Jurkat, Clone E6-1 (cell line): ENCODE results near the gene ZNF292.
A peak's percentile ranks its signal among the peaks of the same experiment; 100 is the strongest.
"Not testable (repeated sequence)": the region's sequence is repeated elsewhere in the genome, so short reads cannot be mapped to it uniquely, and the experiment has no call there.

Source experiments
- DNase-seq: peaks from one replicate; pipeline ENCODE4 v3.0.0-alpha.2; 2011; ENCODE audit warnings: low read depth, low spot score
- H3K4me3 ChIP-seq: 2 replicates; pipeline ENCODE4 v1.5.1; 2011; ENCODE audit warnings: mild to moderate bottlenecking, low read length, control low read depth, moderate library complexity

The ZNF292 gene

DNA sequence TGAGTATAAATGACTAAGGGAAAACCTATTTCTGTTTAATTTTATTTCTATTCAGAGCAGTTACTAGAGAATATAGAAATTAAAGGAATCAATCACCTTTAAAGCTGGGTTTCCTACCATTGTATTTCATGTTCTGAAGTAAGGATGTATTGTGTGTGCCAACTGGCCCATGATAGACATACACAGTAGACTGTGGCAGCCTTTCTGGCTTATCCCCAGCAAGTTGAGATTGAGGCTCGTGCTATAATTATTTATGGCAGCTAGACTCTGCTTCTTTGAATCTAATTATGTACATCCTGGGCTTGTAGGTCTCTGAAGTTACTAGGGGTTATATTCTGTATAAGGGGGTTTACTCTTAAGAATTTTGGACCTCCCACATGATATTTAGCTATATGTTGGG is 44.4 kb downstream of the ZNF292 start:
- DNase-seq = no peak
- H3K4me3 ChIP-seq = no peak overlapping the region

DNA sequence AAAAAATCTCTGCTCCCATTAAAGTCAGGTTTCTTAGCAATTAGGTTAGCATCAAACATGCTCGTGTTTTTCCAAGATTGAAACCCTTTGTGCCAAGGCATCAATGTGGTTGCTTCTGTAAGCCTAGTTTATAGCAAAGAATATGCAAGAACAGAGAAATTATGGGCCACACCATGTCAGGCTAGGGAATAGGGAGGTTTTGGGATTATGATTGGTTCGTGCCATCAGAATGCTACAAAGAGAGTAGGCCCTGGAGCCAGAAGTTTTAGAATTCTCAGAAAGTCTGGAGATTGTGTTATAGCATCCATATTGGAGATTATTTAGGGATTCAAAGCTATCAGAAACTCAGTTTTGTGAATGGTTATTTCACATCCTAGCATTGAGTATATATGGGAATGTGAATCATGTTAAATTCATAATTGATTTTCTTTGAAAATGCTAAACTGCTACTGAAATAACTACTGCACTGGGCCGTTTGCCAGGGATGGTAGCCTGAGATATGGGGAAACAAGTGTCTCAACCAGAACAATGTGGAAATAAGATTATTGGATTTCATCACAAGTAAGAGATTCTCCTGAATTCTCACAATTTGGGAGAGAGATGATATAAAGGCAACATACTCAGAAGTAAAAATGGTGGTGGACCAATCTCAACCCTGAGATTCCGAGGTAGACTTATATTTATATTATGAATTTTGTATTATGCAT is 45.3 kb downstream of the ZNF292 start:
- H3K4me3 ChIP-seq = no peak overlapping the region
- DNase-seq = no peak

DNA sequence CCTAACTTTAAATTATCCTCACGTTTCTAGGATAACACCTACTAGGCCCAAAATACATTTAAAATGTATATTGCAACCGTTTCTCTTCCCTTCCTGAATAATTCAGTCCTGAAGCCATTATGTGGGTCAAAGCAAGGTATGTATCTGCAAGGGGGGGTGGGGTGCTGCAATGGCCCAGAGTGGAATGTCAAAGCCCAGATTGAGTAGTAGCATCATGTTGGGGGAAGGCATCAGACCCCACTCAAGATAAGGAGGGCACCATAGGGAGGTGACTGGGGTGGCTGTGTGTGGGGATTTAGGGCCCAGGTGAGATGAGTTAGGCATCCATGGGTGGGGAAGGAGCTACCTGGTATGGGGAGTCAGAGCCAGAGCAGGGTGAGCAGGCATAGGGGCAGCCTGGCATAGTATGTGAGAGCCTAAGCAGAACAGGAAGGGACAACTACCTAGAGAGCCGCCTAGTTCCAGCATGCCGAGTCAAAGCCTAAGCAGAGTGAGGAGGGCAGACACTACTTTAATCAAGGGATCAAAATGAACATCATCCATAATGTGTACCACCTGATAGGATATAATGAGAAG is 48.2 kb downstream of the ZNF292 start:
- no peak overlapping the region for H3K4me3 ChIP-seq
- DNase-seq = no peak

DNA sequence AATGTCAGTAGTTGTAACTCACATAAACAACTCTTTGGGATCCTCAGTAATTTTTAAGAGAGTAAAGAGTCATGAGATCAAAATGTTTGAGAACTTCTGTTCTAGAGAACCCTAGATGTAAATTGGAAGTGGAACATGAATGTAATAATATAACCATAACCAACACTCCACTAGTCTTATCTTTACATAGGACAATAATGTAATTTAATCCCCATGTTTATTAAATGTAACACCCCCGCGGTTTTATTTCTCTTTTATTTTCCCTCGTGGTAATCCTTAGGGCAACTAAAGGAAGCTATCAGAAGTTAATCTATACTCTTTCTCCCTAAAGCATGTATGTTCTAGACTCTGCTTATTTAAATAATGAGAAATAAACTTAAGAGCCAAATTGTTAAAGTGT is 54.4 kb downstream of the ZNF292 start:
- no peak overlapping the region for H3K4me3 ChIP-seq
- no peak for DNase-seq

DNA sequence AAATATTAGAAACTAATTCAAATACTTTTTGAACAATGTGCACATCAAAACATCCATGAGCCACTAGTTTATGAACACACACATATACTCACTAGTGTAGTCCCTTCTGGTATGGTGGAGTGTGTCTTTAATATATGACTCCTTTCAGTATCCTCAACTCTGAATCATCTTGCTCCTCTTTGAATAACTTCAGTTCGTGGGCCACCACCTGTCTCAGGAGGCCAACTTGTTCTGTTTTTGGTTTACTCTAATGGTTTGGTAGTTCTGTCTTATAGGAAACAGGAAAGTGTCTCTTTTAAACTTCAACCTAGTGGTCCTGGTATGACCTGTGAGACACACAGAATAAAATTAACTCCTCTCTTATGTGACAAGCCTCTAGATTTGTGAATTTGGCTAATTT is 55.6 kb downstream of the ZNF292 start:
- no peak overlapping the region for H3K4me3 ChIP-seq
- DNase-seq = peak; percentile 6

DNA sequence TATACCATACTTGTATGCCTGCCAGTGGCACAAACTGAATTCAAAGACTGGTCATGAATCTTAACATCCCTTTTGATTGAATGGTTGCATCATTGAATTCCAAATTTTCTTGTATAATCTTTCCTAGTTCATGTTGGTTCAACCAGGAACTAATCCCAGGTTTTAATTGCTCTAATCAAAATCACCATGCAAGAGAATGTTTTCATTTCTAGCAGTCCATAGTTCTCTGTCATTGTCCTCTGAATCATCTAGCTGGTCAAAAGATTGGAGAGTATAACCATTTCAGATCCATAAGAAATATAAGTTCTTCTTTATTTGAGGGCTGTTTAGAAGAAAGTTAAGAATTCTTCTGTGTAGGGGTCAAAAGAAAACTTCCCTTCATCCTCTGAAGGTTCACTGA is 57.2 kb downstream of the ZNF292 start:
- no peak overlapping the region for H3K4me3 ChIP-seq
- DNase-seq = no peak

DNA sequence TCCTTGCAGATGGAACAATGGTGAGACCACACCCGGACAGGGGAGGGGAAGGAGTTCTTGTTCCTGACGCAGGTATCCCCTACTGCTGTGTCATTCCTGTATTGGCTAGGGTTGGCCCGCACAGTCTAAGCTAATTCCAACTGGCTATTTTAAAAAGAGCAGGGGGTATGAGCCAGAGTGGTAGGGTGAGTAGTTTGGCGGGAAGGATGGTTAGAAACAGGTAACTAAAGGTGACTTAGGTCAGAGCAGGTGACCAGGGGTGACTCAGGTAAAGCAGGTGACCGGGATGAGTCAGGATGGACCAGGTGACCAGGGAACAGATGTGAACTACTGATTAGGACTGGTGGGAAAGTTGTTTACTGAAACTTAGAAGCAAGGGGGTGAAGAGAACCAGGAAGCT is 58.0 kb downstream of the ZNF292 start:
- no peak overlapping the region for H3K4me3 ChIP-seq
- no peak for DNase-seq

DNA sequence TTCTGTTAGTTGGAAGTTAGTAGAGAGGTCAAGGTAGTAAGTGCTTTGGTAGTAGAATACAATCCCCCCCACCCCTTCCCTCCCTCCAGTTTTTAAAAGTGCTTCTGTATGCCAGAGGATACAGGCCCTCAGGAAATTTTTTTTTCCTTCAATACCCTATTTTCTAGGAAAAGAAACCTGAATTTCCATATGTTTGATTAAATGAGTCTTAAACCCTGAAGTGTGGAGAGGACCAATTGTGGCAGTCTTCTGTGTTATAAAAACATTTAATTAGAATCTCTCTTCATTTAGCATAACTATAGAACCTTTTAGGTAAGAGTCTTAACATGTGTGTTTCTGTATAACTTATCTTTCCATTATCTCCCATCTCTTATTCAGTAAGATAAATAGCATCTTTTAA is 59.5 kb downstream of the ZNF292 start:
- no peak for DNase-seq
- no peak overlapping the region for H3K4me3 ChIP-seq

DNA sequence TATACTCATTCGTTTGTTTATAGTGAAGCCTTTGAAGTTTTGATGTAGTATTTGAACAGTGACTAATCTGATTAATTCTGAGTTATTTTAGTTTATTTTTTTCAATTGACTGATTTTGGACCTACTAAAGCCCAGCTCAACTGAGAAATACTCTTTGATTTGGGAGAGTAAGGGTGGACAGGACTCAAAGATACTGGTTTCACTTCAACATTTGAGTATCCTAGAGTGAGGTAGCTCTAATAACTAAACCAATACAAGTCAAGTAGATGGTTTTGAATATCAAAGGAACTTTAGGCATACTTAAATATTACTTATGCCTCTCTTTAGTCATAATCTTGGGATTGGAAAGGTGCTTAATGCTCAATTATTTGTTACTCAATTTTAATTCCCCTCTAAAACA is 65.6 kb downstream of the ZNF292 start:
- DNase-seq = no peak
- H3K4me3 ChIP-seq = no peak overlapping the region

DNA sequence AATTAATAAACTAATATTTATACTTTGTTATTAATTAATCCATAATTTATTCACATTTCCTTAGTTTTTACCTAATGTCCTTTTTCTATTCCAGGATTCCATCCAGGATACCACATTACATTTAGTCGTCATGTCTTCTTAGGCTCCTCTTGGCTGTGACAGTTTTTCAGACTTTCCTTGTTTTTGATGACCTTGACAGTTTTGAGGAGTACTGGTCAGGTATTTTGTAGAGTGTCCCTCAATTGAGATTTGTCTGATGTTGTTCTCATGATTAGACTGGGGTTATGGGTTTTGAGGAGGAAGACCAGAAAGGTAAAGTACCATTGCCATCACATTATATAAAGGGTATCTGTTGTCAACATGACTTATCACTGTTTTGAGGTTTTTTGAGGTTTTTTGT is 67.3 kb downstream of the ZNF292 start:
- DNase-seq = no peak
- no peak overlapping the region for H3K4me3 ChIP-seq

DNA sequence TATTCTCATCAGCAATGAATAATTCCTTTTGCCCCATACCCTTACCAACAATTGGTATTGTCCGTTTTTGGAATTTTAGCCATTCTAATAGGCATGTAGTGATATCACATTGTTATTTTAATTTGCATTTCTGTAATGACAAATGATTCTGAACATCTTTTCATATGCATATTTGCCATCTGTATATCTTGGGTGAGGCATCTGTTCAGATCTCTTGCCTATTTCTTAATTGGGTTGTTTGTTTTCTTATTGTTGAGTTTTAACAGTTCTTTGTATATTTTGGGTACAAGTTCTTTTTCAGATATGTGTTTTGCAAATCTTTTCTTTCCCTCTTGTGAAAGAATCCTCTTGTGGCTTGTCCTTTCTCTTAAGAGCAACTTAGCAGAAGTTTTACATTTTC is 69.6 kb downstream of the ZNF292 start:
- DNase-seq = no peak
- no peak overlapping the region for H3K4me3 ChIP-seq

DNA sequence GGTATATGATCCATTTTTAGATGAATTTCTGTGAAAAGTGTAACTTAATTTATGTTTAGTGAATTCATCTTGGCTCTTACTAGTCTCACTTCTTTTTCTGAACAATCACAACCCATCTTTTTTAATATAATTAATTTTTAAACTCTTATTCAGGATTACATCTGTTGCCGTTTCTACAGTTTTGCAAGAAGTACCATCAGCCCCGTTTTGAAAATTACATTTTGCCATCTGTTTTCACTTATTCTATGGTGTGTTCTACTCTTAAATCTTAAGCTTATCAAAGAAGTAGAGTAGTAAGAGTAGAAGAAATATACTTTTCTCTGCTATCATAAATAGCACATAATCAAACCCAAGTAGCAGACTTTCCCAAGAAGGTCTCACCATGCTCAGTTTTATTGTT is 70.1 kb downstream of the ZNF292 start:
- no peak for DNase-seq
- H3K4me3 ChIP-seq = no peak overlapping the region

DNA sequence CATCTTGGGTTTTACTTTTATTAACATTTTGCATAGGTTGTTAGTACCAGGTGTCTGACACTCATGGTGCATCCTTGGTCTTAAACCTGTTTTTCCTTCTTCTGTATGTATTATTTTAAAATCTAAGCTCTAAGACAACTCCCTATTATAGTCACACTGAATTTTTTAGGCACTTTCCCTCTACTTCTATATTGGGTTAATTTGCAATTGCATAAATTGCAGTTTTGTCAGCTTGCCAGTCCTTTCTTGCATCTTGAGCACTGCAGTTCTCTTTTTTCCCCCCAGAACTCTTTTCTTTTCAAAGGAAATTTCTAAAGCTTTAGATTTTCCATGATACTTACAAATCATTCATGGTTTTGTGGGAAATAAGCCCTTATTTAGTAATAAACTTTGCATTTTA is 70.6 kb downstream of the ZNF292 start:
- no peak for DNase-seq

DNA sequence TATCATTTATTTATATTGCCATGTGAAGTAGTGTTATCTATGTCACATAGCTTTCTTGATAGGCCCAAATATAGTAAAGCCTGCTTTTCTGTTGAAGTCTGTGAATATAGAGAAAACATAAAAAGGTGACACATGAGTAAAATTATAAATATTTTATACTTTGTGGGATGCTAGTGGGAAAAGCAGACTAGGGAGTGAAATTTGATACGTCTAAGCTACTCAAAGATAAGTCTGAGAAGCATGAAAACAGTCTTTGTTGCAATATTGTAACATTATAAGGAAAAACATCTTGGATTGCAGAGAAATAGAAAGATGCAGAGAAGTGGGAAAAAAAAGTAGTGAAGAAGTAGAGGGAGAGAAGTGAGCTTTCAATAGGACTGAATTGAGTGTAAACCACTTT is 75.4 kb downstream of the ZNF292 start:
- no peak for DNase-seq
- no peak overlapping the region for H3K4me3 ChIP-seq

More for the DNA sequence above, 70.6 kb downstream of the ZNF292 start:
- H3K4me3 ChIP-seq = no peak overlapping the region

DNA sequence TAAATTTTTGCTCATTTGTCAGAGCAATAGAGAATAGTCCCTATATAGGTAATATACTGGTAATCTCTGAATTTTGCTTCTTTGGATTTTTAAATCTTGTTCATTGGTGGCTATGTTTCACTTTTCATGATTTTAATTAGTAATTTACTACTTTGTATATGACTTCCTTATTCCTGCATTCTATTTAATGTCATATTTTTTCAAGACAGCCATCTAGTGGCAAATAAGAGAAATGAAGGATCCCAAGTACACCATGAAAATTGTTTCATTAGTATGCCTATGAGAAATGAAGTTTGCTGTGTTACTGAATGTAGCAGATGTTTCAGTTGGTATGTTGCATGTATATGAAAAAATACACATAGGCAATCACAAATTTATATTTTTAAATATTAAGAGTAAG is 82.4 kb downstream of the ZNF292 start:
- DNase-seq = peak; percentile 18

DNA sequence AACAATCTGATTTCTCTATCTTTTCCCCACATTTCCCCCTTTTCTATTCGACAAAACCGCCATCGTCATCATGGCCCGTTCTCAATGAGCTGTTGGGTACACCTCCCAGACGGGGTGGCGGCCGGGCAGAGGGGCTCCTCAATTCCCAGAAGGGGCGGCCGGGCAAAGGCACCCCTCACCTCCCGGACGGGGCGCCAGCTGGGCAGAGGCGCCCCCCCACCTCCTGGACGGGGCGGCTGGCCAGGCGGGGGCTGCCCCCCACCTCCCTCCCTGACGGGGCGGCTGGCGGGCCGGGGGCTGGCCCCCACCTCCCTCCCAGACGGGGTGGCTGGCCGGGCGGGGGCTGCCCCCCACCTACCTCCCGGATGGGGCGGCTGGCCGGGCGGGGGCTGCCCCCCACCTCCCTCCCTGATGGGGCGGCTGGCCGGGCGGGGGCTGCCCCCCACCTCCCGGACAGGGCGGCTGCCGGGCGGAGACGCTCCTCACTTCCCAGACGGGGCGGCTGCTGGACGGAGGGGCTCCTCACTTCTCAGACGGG is 83.8 kb downstream of the ZNF292 start:
- H3K4me3 ChIP-seq, DNase-seq: not testable (repeated sequence)

More for the DNA sequence above, 82.4 kb downstream of the ZNF292 start:
- no peak overlapping the region for H3K4me3 ChIP-seq

DNA sequence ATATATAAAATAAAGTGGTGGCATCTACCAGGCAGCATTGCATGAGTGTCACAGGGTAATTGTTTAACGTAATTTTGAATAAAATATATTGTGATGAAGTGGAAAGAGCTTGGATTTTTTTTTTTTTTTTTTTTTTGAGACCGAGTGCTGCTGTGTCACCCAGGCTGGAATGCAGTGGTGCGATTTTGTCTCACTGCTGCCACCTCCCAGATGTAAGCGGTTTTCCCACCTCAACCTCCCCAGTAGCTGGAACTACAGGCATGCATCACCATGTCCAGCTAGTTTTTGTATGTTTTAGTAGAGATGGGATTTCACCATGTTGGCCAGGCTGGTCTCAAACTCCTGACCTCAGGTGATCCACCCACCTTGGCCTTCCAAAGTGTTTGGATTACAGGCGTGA is 85.9 kb downstream of the ZNF292 start:
- DNase-seq = no peak
- H3K4me3 ChIP-seq = no peak overlapping the region

DNA sequence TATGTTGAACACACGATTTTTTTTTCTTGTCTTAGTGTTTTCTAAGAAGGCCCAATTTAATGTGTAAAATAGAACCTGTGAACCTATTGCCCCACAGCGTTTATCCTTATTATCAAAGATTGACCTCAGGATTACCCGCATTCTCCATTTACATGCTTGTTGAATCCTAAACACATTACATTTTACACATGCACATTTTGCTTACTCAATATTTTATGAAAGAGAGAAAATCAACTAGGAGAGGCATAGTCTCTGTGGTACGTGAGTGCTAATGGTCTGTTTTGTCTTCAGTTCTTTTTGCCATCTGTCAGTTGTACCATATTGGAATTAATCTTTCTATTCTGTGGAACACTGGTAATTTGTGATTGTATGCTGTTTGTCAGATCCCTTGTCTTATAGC is 86.9 kb downstream of the ZNF292 start:
- no peak for DNase-seq
- no peak overlapping the region for H3K4me3 ChIP-seq

DNA sequence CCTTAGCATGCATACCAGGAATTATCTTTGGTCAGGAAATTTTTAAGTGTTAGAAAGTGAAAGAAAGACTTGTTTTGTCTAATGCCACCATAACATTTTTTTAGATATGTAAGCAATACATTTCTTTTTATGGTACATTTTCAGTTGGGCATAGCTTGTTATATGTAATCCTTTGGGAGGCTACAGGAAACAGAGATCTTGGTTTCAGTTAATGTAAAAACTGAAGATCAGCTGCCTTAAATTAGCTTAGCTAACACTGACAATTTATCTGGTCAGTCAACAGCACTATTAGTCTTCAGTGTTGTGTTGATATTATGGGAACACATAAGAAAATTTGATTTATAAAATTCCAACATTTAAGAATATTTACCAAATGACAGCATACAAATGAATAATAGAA is 88.4 kb downstream of the ZNF292 start:
- H3K4me3 ChIP-seq = no peak overlapping the region

DNA sequence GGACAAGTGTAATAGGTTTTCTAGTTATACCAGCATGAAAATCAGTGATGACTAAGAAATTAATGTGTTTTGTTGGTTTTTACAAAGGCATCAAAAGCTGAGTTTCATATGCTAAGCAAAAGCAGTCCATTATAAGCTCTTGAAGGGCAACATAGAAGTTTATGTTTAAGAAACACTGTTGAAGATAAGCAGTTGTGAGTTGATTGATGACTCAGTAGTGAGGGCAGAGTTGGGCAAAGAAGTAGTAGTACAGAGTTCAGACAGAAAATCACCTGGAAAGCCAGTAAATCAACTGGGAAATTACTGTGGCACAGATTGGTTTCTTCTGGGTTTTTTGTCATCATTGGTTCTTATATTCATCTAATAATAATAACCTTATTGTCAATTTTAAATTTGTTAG is 89.0 kb downstream of the ZNF292 start:
- DNase-seq = no peak
- no peak overlapping the region for H3K4me3 ChIP-seq

More for the DNA sequence above, 88.4 kb downstream of the ZNF292 start:
- no peak for DNase-seq

DNA sequence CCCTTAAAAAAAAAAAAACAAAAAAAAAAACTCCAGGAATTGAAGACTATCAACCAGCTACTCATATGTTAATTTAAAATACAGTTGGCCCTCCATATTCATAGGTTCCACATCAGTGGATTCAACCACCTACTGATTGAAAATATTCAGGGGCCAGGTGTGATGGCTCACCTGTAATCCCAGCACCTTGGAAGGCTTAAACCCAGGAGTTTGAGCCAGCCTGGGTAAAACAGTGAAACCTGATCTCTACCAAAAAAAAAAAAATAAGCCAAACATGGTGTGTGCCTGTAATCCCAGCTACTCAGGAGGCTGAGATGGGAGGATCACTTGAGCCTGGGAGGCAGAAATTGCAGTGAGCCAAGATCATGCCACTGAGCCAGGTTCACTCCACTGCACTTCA is 94.7 kb downstream of the ZNF292 start:
- H3K4me3 ChIP-seq = no peak overlapping the region
- DNase-seq = no peak
